H9 (cell line): ENCODE data around the gene BCHE. TPM values are rescaled to one million over a fixed set of nuclear protein-coding genes. Genes with fewer than 3 reads are reported as not detected.

ENCODE experiments used
- DNase-seq: peaks from one replicate; pipeline ENCODE4 v3.0.0-alpha.2; 2017
- H2AFZ ChIP-seq: one replicate; pipeline ENCODE4 v1.6.1; 2013; ENCODE audit warnings: mild to moderate bottlenecking, low read length, control low read depth, moderate library complexity
- H2AK5ac ChIP-seq: 2 replicates; pipeline ENCODE4 v1.6.1; 2013; ENCODE audit warnings: low read length, control low read depth, mixed read lengths; ENCODE audit not compliant: insufficient read length
- H2BK120ac ChIP-seq: one replicate; pipeline ENCODE4 v1.6.1; 2013; ENCODE audit warnings: low read depth, mild to moderate bottlenecking, low read length, control low read depth, inconsistent platforms; ENCODE audit not compliant: poor library complexity, severe bottlenecking
- H2BK12ac ChIP-seq: 2 replicates; pipeline ENCODE4 v1.6.1; 2013; ENCODE audit warnings: low read length, control low read depth, mixed read lengths, low read depth; ENCODE audit not compliant: insufficient read length
- H2BK15ac ChIP-seq: 2 replicates; pipeline ENCODE4 v1.6.1; 2013; ENCODE audit warnings: low read depth, low read length, control low read depth
- H2BK20ac ChIP-seq: one replicate; pipeline ENCODE4 v1.6.1; 2013; ENCODE audit warnings: low read depth, mild to moderate bottlenecking, low read length, control low read depth, inconsistent platforms; ENCODE audit not compliant: poor library complexity, severe bottlenecking
- H2BK5ac ChIP-seq: 2 replicates; pipeline ENCODE4 v1.6.1; 2013; ENCODE audit warnings: low read length, control low read depth, mixed read lengths; ENCODE audit not compliant: insufficient read length
- H3K14ac ChIP-seq: 2 replicates; pipeline ENCODE4 v1.6.1; 2013; ENCODE audit warnings: low read length, control low read depth; ENCODE audit not compliant: insufficient read depth
- H3K18ac ChIP-seq: 2 replicates; pipeline ENCODE4 v1.6.1; 2013; ENCODE audit warnings: low read depth, mild to moderate bottlenecking, mixed read lengths, low read length, control low read depth; ENCODE audit not compliant: insufficient read length
- H3K23ac ChIP-seq: 2 replicates; pipeline ENCODE4 v1.6.1; 2013; ENCODE audit warnings: low read length, control low read depth, mixed read lengths, low read depth; ENCODE audit not compliant: insufficient read length
- H3K23me2 ChIP-seq: 2 replicates; pipeline ENCODE4 v1.6.1; 2013; ENCODE audit warnings: low read depth, mild to moderate bottlenecking, mixed read lengths, low read length, control low read depth; ENCODE audit not compliant: insufficient read length, poor library complexity, severe bottlenecking
- H3K27ac ChIP-seq: 2 replicates; pipeline ENCODE4 v1.5.1; 2013; ENCODE audit warnings: low read length, control low read depth, mixed read lengths, low read depth; ENCODE audit not compliant: insufficient read length
- H3K27me3 ChIP-seq: 2 replicates; pipeline ENCODE4 v1.6.1; 2013; ENCODE audit warnings: low read length, control low read depth, inconsistent platforms; ENCODE audit not compliant: insufficient read depth
- H3K4ac ChIP-seq: 2 replicates; pipeline ENCODE4 v1.6.1; 2013; ENCODE audit warnings: low read depth, mild to moderate bottlenecking, control low read depth, inconsistent platforms, low read length, moderate library complexity
- H3K4me1 ChIP-seq: 2 replicates; pipeline ENCODE4 v1.6.1; 2013; ENCODE audit warnings: low read length, control low read depth, inconsistent platforms; ENCODE audit not compliant: insufficient read depth
- H3K4me2 ChIP-seq: 2 replicates; pipeline ENCODE4 v1.6.1; 2013; ENCODE audit warnings: low read length, control low read depth, mixed read lengths; ENCODE audit not compliant: insufficient read length, insufficient read depth
- H3K56ac ChIP-seq: 2 replicates; pipeline ENCODE4 v1.6.1; 2013; ENCODE audit warnings: low read depth, mild to moderate bottlenecking, mixed read lengths, low read length, control low read depth; ENCODE audit not compliant: insufficient read length
- H3K79me1 ChIP-seq: 2 replicates; pipeline ENCODE4 v1.6.1; 2013; ENCODE audit warnings: low read depth, mild to moderate bottlenecking, moderate library complexity, low read length, control low read depth, inconsistent platforms; ENCODE audit not compliant: insufficient read depth, poor library complexity, severe bottlenecking
- H3K79me2 ChIP-seq: 2 replicates; pipeline ENCODE4 v1.6.1; 2013; ENCODE audit warnings: low read length, control low read depth, inconsistent platforms; ENCODE audit not compliant: insufficient read depth
- H3K9ac ChIP-seq: 2 replicates; pipeline ENCODE4 v1.6.1; 2013; ENCODE audit warnings: low read length, control low read depth, mixed read lengths; ENCODE audit not compliant: insufficient read length; ENCODE audit errors: extremely low read depth
- H3K9me3 ChIP-seq: one replicate; pipeline ENCODE4 v1.6.1; 2013; ENCODE audit warnings: low read depth, low read length, inconsistent platforms; ENCODE audit not compliant: control insufficient read depth
- H3T11ph ChIP-seq: one replicate; pipeline ENCODE4 v1.6.1; 2013; ENCODE audit warnings: mild to moderate bottlenecking, low read length, control low read depth, inconsistent platforms
- H4K20me1 ChIP-seq: one replicate; pipeline ENCODE4 v1.6.1; 2013; ENCODE audit not compliant: control insufficient read depth, insufficient read length, insufficient read depth
- H4K5ac ChIP-seq: 2 replicates; pipeline ENCODE4 v1.6.1; 2013; ENCODE audit warnings: low read depth, mild to moderate bottlenecking, mixed read lengths, low read length, control low read depth; ENCODE audit not compliant: insufficient read length
- H4K8ac ChIP-seq: replicated peaks from 2 replicates; pipeline ENCODE4 v1.6.1; 2013; ENCODE audit warnings: low read length, control low read depth, mixed read lengths, low read depth; ENCODE audit not compliant: insufficient read length
- H4K91ac ChIP-seq: 2 replicates; pipeline ENCODE4 v1.6.1; 2013; ENCODE audit warnings: low read depth, mild to moderate bottlenecking, moderate library complexity, mixed read lengths, low read length, control low read depth; ENCODE audit not compliant: insufficient read length
- H3K27ac Mint-ChIP-seq, 3 experiments: 2 replicates in 2 of 3; 3 replicates in 1 of 3; pipeline ENCODE4 v1.8.0; 2020 to 2021; ENCODE audit warnings: mixed read lengths in 3 of 3, mild to moderate bottlenecking in 1 of 3, moderate library complexity in 1 of 3
- H3K27me3 Mint-ChIP-seq: 2 replicates; pipeline ENCODE4 v1.8.0; 2021; ENCODE audit warnings: low read depth, mild to moderate bottlenecking, moderate library complexity, mixed read lengths
- H3K36me3 Mint-ChIP-seq, 3 experiments: 2 replicates in 2 of 3; 3 replicates in 1 of 3; pipeline ENCODE4 v1.8.0; 2020 to 2021; ENCODE audit warnings: low read depth in 3 of 3, mixed read lengths in 3 of 3; ENCODE audit not compliant: insufficient read depth in 1 of 3
- H3K4me1 Mint-ChIP-seq, 2 experiments: 2 replicates each; pipeline ENCODE4 v1.8.0; 2020; ENCODE audit warnings: mixed read lengths in 2 of 2
- H3K4me3 Mint-ChIP-seq, 2 experiments: 2 replicates in 1 of 2; 3 replicates in 1 of 2; pipeline ENCODE4 v1.8.0; 2020 to 2021; ENCODE audit warnings: mild to moderate bottlenecking in 2 of 2, mixed read lengths in 2 of 2, moderate library complexity in 1 of 2
- H3K9me3 Mint-ChIP-seq, 2 experiments: 2 replicates in 1 of 2; 3 replicates in 1 of 2; pipeline ENCODE4 v1.8.0; 2020; ENCODE audit warnings: mild to moderate bottlenecking in 2 of 2, mixed read lengths in 2 of 2, moderate library complexity in 1 of 2
- WGBS: extraction: QIAGEN DNeasy Blood & Tissue Kit; methylation state at CpG from one replicate; pipeline ENCODE4 v1.1.7; 2013; ENCODE audit warnings: missing lambda C conversion rate, low lambda C conversion rate, mixed read lengths; ENCODE audit not compliant: insufficient read length; ENCODE audit errors: extremely low coverage; 5-methylcytosine and 5-hydroxymethylcytosine counted together
- total RNA-seq: library from RNA; stranded (reverse); gene quantifications from 2 replicates; pipeline ENCODE4 v1.2.1, GENCODE V29; 2021
- TF ChIP-seq, protein P1 (sequence below): fragments of 200-600 bp; sonication (generic); conservative IDR thresholded peaks from 3 replicates; pipeline ENCODE4 v1.8.0; 2021; ENCODE audit warnings: antibody characterized with exemption, mild to moderate bottlenecking

Gene BCHE
- total RNA-seq, 1 experiment from 2014 or later, result 1.4 TPM

- Histone ChIP-seq H3K79me1 (no peaks in the 10 kb centered on the region), H4K91ac (no peak overlapping the region), H3K27me3 (no peaks in the 10 kb centered on the region), H2AFZ (no peak overlapping the region), H3T11ph (no peak overlapping the region), H3K23ac (no peak overlapping the region), H3K9me3 (no peaks in the 10 kb centered on the region), H3K27ac (no peak overlapping the region), H3K4me1 (no peaks in the 10 kb centered on the region), H2BK20ac (no peak overlapping the region), H3K14ac (no peak overlapping the region), H4K5ac (no peak overlapping the region), H3K4ac (no peak overlapping the region), H2BK15ac (no peak overlapping the region), H2BK5ac (no peak overlapping the region), H3K56ac (no peak overlapping the region), H4K20me1 (no peaks in the 10 kb centered on the region), H2BK12ac (no peak overlapping the region), H3K4me2 (no peak overlapping the region), H3K23me2 (no peaks in the 10 kb centered on the region), H4K8ac (no peak overlapping the region), H3K9ac (no peak overlapping the region), H3K79me2 (no peaks in the 10 kb centered on the region), H3K18ac (no peak overlapping the region), H2AK5ac (no peak overlapping the region), H2BK120ac (no peak overlapping the region)
- peaks cover 0 to 2% of the 10 kb centered on the region in 2 experiments; a peak in 2 of 5 replicates for H3K9me3 Mint-ChIP-seq
- TF ChIP-seq, protein P1, sequence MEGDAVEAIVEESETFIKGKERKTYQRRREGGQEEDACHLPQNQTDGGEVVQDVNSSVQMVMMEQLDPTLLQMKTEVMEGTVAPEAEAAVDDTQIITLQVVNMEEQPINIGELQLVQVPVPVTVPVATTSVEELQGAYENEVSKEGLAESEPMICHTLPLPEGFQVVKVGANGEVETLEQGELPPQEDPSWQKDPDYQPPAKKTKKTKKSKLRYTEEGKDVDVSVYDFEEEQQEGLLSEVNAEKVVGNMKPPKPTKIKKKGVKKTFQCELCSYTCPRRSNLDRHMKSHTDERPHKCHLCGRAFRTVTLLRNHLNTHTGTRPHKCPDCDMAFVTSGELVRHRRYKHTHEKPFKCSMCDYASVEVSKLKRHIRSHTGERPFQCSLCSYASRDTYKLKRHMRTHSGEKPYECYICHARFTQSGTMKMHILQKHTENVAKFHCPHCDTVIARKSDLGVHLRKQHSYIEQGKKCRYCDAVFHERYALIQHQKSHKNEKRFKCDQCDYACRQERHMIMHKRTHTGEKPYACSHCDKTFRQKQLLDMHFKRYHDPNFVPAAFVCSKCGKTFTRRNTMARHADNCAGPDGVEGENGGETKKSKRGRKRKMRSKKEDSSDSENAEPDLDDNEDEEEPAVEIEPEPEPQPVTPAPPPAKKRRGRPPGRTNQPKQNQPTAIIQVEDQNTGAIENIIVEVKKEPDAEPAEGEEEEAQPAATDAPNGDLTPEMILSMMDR, result no peak
- no peaks in the 10 kb centered on the region for H3K27me3 Mint-ChIP-seq
- WGBS, result no CpG with 5 or more reads among the region's 1 CpG
- H3K4me1 Mint-ChIP-seq, result 0 out of 4 replicates have a peak, but pooled peaks cover 5 to 8% of the 10 kb centered on the region in 2 experiments
- DNase-seq, result no peak
- no peak overlapping the region for H3K27ac Mint-ChIP-seq
- H3K36me3 Mint-ChIP-seq, result no peaks in the 10 kb centered on the region
- no peak overlapping the region for H3K4me3 Mint-ChIP-seq
Measured at GRCh38 chr3:165754219-165755007, 82.8 kb downstream of the BCHE start.
